H1 (cell line): ENCODE data around the gene CCDC15. TPM values are rescaled to one million over a fixed set of nuclear protein-coding genes. Genes with fewer than 3 reads are reported as not detected.

ENCODE experiments used
- CTCF ChIA-PET: fragments of 300-600 bp; sonication (Branson Sonifier 250); formaldehyde crosslinking; loops from one replicate; lab custom pipeline; 2021; ENCODE audit not compliant: partially characterized antibody; lab: Charles Lee
- POLR2A ChIA-PET: fragments of 300-600 bp; sonication (Branson Sonifier 250); formaldehyde crosslinking; loops from one replicate; lab custom pipeline; 2021; ENCODE audit warnings: inconsistent platforms; ENCODE audit not compliant: partially characterized antibody; lab: Charles Lee
- DNase-seq, 2 experiments: peaks; one replicate each; pipeline versions ENCODE4 v3.0.0 to v3.0.0-alpha.2; 2010 to 2022; ENCODE audit warnings: low spot score in 2 of 2, low read depth in 1 of 2, mixed read lengths in 1 of 2
- FAIRE-seq: peaks from 2 replicates; lab custom pipeline; 2011; peaks lifted over from hg19 to GRCh38; lab: Jason Lieb, UNC
- H2AFZ ChIP-seq: 2 replicates; pipeline ENCODE4 v1.8.1; 2012; ENCODE audit warnings: low read length, inconsistent platforms
- H2AK5ac ChIP-seq: 2 replicates; pipeline ENCODE4 v1.6.1; 2013; ENCODE audit warnings: low read depth, low read length
- H2BK120ac ChIP-seq: replicated peaks from 2 replicates; pipeline ENCODE3; 2013; ENCODE audit warnings: low read depth, low read length, inconsistent platforms
- H2BK12ac ChIP-seq: 2 replicates; pipeline ENCODE4 v1.6.1; 2013; ENCODE audit warnings: low read depth, low read length
- H2BK15ac ChIP-seq: 2 replicates; pipeline ENCODE4 v1.6.1; 2013; ENCODE audit warnings: low read length
- H2BK20ac ChIP-seq: 2 replicates; pipeline ENCODE4 v1.6.1; 2013; ENCODE audit warnings: low read length
- H2BK5ac ChIP-seq: 2 replicates; pipeline ENCODE4 v1.6.1; 2013; ENCODE audit warnings: low read depth, low read length
- H3K14ac ChIP-seq: 2 replicates; pipeline ENCODE4 v1.6.1; 2013; ENCODE audit warnings: inconsistent platforms; ENCODE audit not compliant: insufficient read length
- H3K18ac ChIP-seq: 2 replicates; pipeline ENCODE4 v1.6.1; 2013; ENCODE audit warnings: low read length; ENCODE audit errors: extremely low read depth
- H3K23ac ChIP-seq: 2 replicates; pipeline ENCODE4 v1.6.1; 2013; ENCODE audit warnings: inconsistent platforms; ENCODE audit not compliant: insufficient read length
- H3K23me2 ChIP-seq: 2 replicates; pipeline ENCODE4 v1.6.1; 2013; ENCODE audit warnings: low read depth, low read length
- H3K27ac ChIP-seq: 2 replicates; pipeline ENCODE4 v1.6.1; 2011; ENCODE audit warnings: low read depth, low read length, inconsistent platforms
- H3K27me3 ChIP-seq, 4 experiments: replicated peaks in 1 of 4; 1 replicate in 1 of 4; 2 replicates in 3 of 4; pipeline versions ENCODE4 v1.6.1 to v1.8.1; 2011 to 2013; ENCODE audit warnings: low read length in 3 of 4, mild to moderate bottlenecking in 3 of 4, inconsistent platforms in 2 of 4, mixed read lengths in 2 of 4, moderate library complexity in 1 of 4; ENCODE audit not compliant: control insufficient read depth in 3 of 4, insufficient read depth in 3 of 4; ENCODE audit errors: extremely low read depth in 1 of 4
- H3K36me3 ChIP-seq, 4 experiments: 2 replicates each; pipeline versions ENCODE4 v1.6.1 to v1.8.1; 2011 to 2013; ENCODE audit warnings: mild to moderate bottlenecking in 4 of 4, low read length in 3 of 4, moderate library complexity in 2 of 4, control low read depth in 1 of 4, inconsistent platforms in 1 of 4; ENCODE audit not compliant: insufficient read depth in 4 of 4, control insufficient read depth in 2 of 4
- H3K4ac ChIP-seq: replicated peaks from 2 replicates; pipeline ENCODE3; 2013; ENCODE audit warnings: low read length, low read depth, mixed read lengths, inconsistent platforms; ENCODE audit not compliant: insufficient read length
- H3K4me1 ChIP-seq, 4 experiments: replicated peaks in 1 of 4; 1 replicate in 1 of 4; 2 replicates in 3 of 4; pipeline versions ENCODE4 v1.6.1 to v1.8.1; 2011 to 2013; ENCODE audit warnings: low read length in 3 of 4, inconsistent platforms in 2 of 4, mixed read lengths in 1 of 4; ENCODE audit not compliant: insufficient read depth in 4 of 4, control insufficient read depth in 3 of 4
- H3K4me2 ChIP-seq, 2 experiments: 2 replicates each; pipeline versions ENCODE4 v1.6.1 to v1.8.1; 2011 to 2013; ENCODE audit warnings: low read depth in 2 of 2, low read length in 2 of 2, control low read depth in 1 of 2, inconsistent platforms in 1 of 2, mild to moderate bottlenecking in 1 of 2; ENCODE audit not compliant: insufficient read depth in 1 of 2
- H3K4me3 ChIP-seq, 4 experiments: fragments of 200-600, 300-600 bp in 1 of 4; sonication (generic), shearing (Covaris generic), sonication (Bioruptor Twin) in 1 of 4; 2 replicates each; pipeline versions ENCODE4 v1.5.1 to v1.8.1; 2011 to 2016; ENCODE audit warnings: low read length in 4 of 4, low read depth in 3 of 4, control low read depth in 2 of 4, inconsistent platforms in 2 of 4, mild to moderate bottlenecking in 2 of 4, mixed read lengths in 1 of 4, moderate library complexity in 1 of 4; ENCODE audit not compliant: insufficient read depth in 2 of 4; ENCODE audit errors: extremely low read depth in 1 of 4
- H3K56ac ChIP-seq: replicated peaks from 2 replicates; pipeline ENCODE3; 2013; ENCODE audit warnings: low read depth, mild to moderate bottlenecking, mixed read lengths, low read length, inconsistent platforms; ENCODE audit not compliant: insufficient read length
- H3K79me1 ChIP-seq: 2 replicates; pipeline ENCODE4 v1.6.1; 2013; ENCODE audit warnings: low read depth, low read length, control low read depth
- H3K79me2 ChIP-seq, 2 experiments: 2 replicates each; pipeline versions ENCODE4 v1.6.1 to v1.8.1; 2012 to 2013; ENCODE audit warnings: low read length in 2 of 2, mild to moderate bottlenecking in 2 of 2, inconsistent platforms in 1 of 2; ENCODE audit not compliant: insufficient read depth in 2 of 2, control insufficient read depth in 1 of 2
- H3K9ac ChIP-seq, 4 experiments: replicated peaks in 1 of 4; 1 replicate in 1 of 4; 2 replicates in 3 of 4; pipeline versions ENCODE4 v1.6.1 to v1.8.1; 2011 to 2013; ENCODE audit warnings: low read depth in 3 of 4, low read length in 3 of 4, control low read depth in 2 of 4, mild to moderate bottlenecking in 2 of 4, moderate library complexity in 2 of 4, inconsistent platforms in 1 of 4; ENCODE audit errors: extremely low read depth in 1 of 4
- H3K9me3 ChIP-seq, 2 experiments: 2 replicates each; pipeline versions ENCODE4 v1.6.1 to v1.8.1; 2012 to 2013; ENCODE audit warnings: mild to moderate bottlenecking in 2 of 2, moderate library complexity in 2 of 2, control low read depth in 1 of 2, inconsistent platforms in 1 of 2, low read depth in 1 of 2, low read length in 1 of 2, mixed read lengths in 1 of 2; ENCODE audit not compliant: insufficient read depth in 2 of 2
- H4K20me1 ChIP-seq, 2 experiments: replicated peaks in 1 of 2; 2 replicates each; pipeline versions ENCODE3 to v1.8.1; 2011 to 2013; ENCODE audit warnings: inconsistent platforms in 2 of 2, low read length in 2 of 2, mild to moderate bottlenecking in 1 of 2; ENCODE audit not compliant: insufficient read depth in 2 of 2, control insufficient read depth in 1 of 2
- H4K5ac ChIP-seq: 2 replicates; pipeline ENCODE4 v1.6.1; 2013; ENCODE audit warnings: low read length, low read depth, mixed read lengths, inconsistent platforms; ENCODE audit not compliant: insufficient read length
- H4K8ac ChIP-seq: 2 replicates; pipeline ENCODE4 v1.8.0; 2013; ENCODE audit warnings: mild to moderate bottlenecking, moderate library complexity, low read length, inconsistent platforms; ENCODE audit not compliant: insufficient read depth; ENCODE audit errors: extremely low read depth
- H4K91ac ChIP-seq: replicated peaks from 2 replicates; pipeline ENCODE3; 2013; ENCODE audit warnings: low read length, mixed read lengths, inconsistent platforms; ENCODE audit not compliant: insufficient read length
- ASH2L ChIP-seq: fragments of 200-600, 300-600 bp; sonication (generic); IDR thresholded peaks from one replicate; pipeline ENCODE4 v1.7.1; 2017; ENCODE audit warnings: low read length
- CBX8 ChIP-seq: fragments of 300-800, 300-1000 bp; sonication (generic); IDR thresholded peaks from 2 replicates; pipeline ENCODE4 v1.7.1; 2016; ENCODE audit warnings: low read depth, low read length, borderline replicate concordance
- EGR1 ChIP-seq: IDR thresholded peaks from 2 replicates; pipeline ENCODE4 v1.6.1; 2011; ENCODE audit warnings: low read depth, low read length, borderline replicate concordance
- JUN ChIP-seq: IDR thresholded peaks from 2 replicates; pipeline ENCODE4 v1.6.1; 2011; ENCODE audit warnings: low read depth, mild to moderate bottlenecking, improper control_type of control experiment, low read length
- NANOG ChIP-seq: IDR thresholded peaks from 2 replicates; pipeline ENCODE4 v1.6.1; 2011; ENCODE audit warnings: low read length, low read depth, mild to moderate bottlenecking, inconsistent platforms; ENCODE audit not compliant: insufficient read depth, poor library complexity, severe bottlenecking
- NRF1 ChIP-seq: IDR thresholded peaks from 2 replicates; pipeline ENCODE4 v1.6.1; 2011; ENCODE audit warnings: mild to moderate bottlenecking, low read depth, low read length, improper control_type of control experiment
- PHF8 ChIP-seq: fragments of 200-600 bp; sonication (generic); conservative IDR thresholded peaks from 2 replicates; pipeline ENCODE4 v1.7.1; 2012; ENCODE audit warnings: low read depth, mild to moderate bottlenecking, inconsistent platforms, low read length, moderate library complexity
- POLR2AphosphoS5 ChIP-seq: IDR thresholded peaks from 2 replicates; pipeline ENCODE4 v1.6.1; 2011; ENCODE audit warnings: low read depth, low read length
- POU5F1 ChIP-seq: IDR thresholded peaks from 2 replicates; pipeline ENCODE4 v1.6.1; 2011; ENCODE audit warnings: low read depth, mild to moderate bottlenecking, low read length, moderate library complexity
- RBBP5 ChIP-seq: IDR thresholded peaks from 2 replicates; pipeline ENCODE4 v1.7.1; 2012; ENCODE audit warnings: low read depth, mild to moderate bottlenecking, inconsistent platforms, low read length, moderate library complexity, borderline replicate concordance
- SIX5 ChIP-seq: IDR thresholded peaks from 2 replicates; pipeline ENCODE4 v1.6.1; 2011; ENCODE audit warnings: mild to moderate bottlenecking, low read depth, low read length
- WGBS, 2 experiments: shearing (Covaris generic) in 1 of 2; methylation state at CpG; one replicate each; pipeline versions ENCODE4 v1.1.6 to v1.1.7; 2013 to 2015; ENCODE audit warnings: low lambda C conversion rate in 2 of 2, mixed read lengths in 2 of 2, inconsistent platforms in 1 of 2, low coverage in 1 of 2, missing lambda C conversion rate in 1 of 2; ENCODE audit not compliant: insufficient replicate concordance in 2 of 2, insufficient coverage in 1 of 2, insufficient read length in 1 of 2; ENCODE audit errors: extremely low coverage in 1 of 2, missing lambda C conversion rate in 1 of 2; 5-methylcytosine and 5-hydroxymethylcytosine counted together
- polyA plus RNA-seq, 7 experiments: library from polyadenylated mRNA; depleted of rRNA in 3 of 7; stranded (reverse) in 5 of 7; unstranded in 2 of 7; fragments of >200 nt in 5 of 7; fragments of 200-250 nt in 2 of 7; gene quantifications; 1 replicate in 5 of 7; 2 replicates in 1 of 7; 4 replicates in 1 of 7; pipeline versions ENCODE4 v1.2.1 to v1.2.3, GENCODE V29; 2011 to 2013; ENCODE audit warnings: missing spikeins in 2 of 7, mixed read lengths in 2 of 7
- total RNA-seq: library from RNA; stranded (reverse); fragmentation: NEBNext Ultra II Directional; extraction: Animal tissue kit (Norgen Biotek cat#: 25700); gene quantifications from 2 replicates; pipeline ENCODE4 v1.2.1, GENCODE V29; 2021
- TF ChIP-seq, protein P1 (sequence below): IDR thresholded peaks from 2 replicates; pipeline ENCODE4 v1.6.1; 2011; ENCODE audit warnings: low read depth, mild to moderate bottlenecking, low read length; ENCODE audit not compliant: insufficient read depth
- TF ChIP-seq, protein P2 (sequence below): IDR thresholded peaks from 2 replicates; pipeline ENCODE4 v1.6.1; 2012; ENCODE audit warnings: inconsistent platforms

CCDC15 gene
- total and polyA plus RNA-seq, 2 of the 8 experiments (the other 6 are each of a cell fraction or from before 2014, with no cell fraction given) = 1.5 to 3.1 TPM

DNA sequence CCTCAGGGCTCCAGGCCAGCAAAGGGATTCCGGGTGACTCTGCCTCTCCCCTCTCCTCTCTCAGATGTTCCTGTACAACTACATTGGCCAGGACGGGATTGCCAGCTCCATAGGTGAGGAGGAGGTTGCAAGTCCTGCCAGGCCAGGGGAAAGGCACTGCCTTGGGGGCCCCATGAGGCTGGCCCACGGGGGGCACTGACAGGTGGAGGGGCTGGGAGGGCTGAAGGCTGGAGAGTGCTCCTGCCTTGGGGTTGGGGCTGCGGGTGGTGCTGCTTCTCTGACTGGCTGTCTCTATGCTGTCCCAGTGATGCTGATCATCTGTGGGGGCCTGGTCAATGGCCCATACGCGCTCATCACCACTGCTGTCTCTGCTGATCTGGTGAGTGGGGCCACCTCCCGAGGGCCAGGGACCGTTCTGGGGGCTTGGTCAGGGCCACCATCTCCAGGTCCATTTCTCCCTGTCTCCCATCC lies 130.8 kb downstream of the CCDC15 start:
- H3K9ac ChIP-seq = no peak overlapping the region
- no peak overlapping the region for H4K91ac ChIP-seq
- no peaks in the 10 kb centered on the region for H3K27me3 ChIP-seq
- no peaks in the 10 kb centered on the region for H3K79me1 ChIP-seq
- no peak overlapping the region for H4K8ac ChIP-seq
- POLR2A ChIA-PET = no interaction called here
- no peak overlapping the region for H2BK120ac ChIP-seq
- no peaks in the 10 kb centered on the region for H3K9me3 ChIP-seq
- H3K4me3 ChIP-seq = no peak overlapping the region
- H2BK15ac ChIP-seq = no peak overlapping the region
- no peak overlapping the region for H3K23ac ChIP-seq
- CTCF ChIA-PET = interaction anchor here (0.7 to 29.4 kb wide), 16 partner anchors 9 to 359 kb away, joined by 3 to 486 read pairs (median 4); partner anchors contain the start of genes SLC37A2 and TMEM218
- H3K56ac ChIP-seq = no peak overlapping the region
- DNase-seq = no peak
- H3K23me2 ChIP-seq = no peaks in the 10 kb centered on the region
- H3K4me1 ChIP-seq = peaks cover 0 to 3% (median 0%) of the 10 kb centered on the region in 4 experiments; a peak in 2 of 7 replicates
- H2BK5ac ChIP-seq = no peak overlapping the region
- no peak for FAIRE-seq
- H3K18ac ChIP-seq = no peak overlapping the region
- no peak overlapping the region for H3K14ac ChIP-seq
- no peak overlapping the region for H3K4me2 ChIP-seq
- no peak overlapping the region for H3K4ac ChIP-seq
- H3K36me3 ChIP-seq = no peaks in the 10 kb centered on the region
- H4K20me1 ChIP-seq = no peaks in the 10 kb centered on the region
- no peaks in the 10 kb centered on the region for H3K79me2 ChIP-seq
- no peak overlapping the region for H2AFZ ChIP-seq
- no peak overlapping the region for H2AK5ac ChIP-seq
- no peak overlapping the region for H4K5ac ChIP-seq
- WGBS, 2 experiments = 85% methylated on average over 7 of the region's 8 CpGs; no CpG with 5 or more reads in 1 of the 2 experiments
- no peak overlapping the region for H2BK20ac ChIP-seq
- no peak overlapping the region for H3K27ac ChIP-seq
- H2BK12ac ChIP-seq = no peak overlapping the region
- TF ChIP-seq, protein P1, sequence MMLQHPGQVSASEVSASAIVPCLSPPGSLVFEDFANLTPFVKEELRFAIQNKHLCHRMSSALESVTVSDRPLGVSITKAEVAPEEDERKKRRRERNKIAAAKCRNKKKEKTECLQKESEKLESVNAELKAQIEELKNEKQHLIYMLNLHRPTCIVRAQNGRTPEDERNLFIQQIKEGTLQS = no peak
- no peak for TF ChIP-seq NRF1
- no peak for TF ChIP-seq NANOG
- TF ChIP-seq PHF8 = no peak
- no peak for TF ChIP-seq RBBP5
- no peak for TF ChIP-seq POLR2AphosphoS5
- TF ChIP-seq JUN = no peak
- no peak for TF ChIP-seq ASH2L
- no peak for TF ChIP-seq SIX5
- no peak for TF ChIP-seq EGR1
- TF ChIP-seq, protein P2, sequence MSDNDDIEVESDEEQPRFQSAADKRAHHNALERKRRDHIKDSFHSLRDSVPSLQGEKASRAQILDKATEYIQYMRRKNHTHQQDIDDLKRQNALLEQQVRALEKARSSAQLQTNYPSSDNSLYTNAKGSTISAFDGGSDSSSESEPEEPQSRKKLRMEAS = no peak
- TF ChIP-seq CBX8 = no peak
- TF ChIP-seq POU5F1 = no peak
